Measurements from ENCODE around the gene SPDYE3. TPM values are rescaled to one million over a fixed set of nuclear protein-coding genes. Genes with fewer than 3 reads are reported as not detected.
A peak's percentile ranks its signal among the peaks of the same experiment; 100 is the strongest.

The SPDYE3 gene
- total and polyA plus RNA-seq, 4 donors, result 0.06 to 0.10 TPM; not detected in 2

GRCh38 chr7:100369105-100369504, 61.6 kb downstream of the SPDYE3 start:
- 29 to 60% methylated on average over 6 of the region's 6 CpGs for WGBS, 2 donors
- H3K36me3 ChIP-seq (ENCODE audit: control insufficient read depth in 4 of 4, insufficient read depth in 4 of 4, low read length in 4 of 4), result peaks cover 0 to 7% (median 4%) of the 10 kb centered on the region in 4 donors
- peaks cover 0 to 6% (median 0%) of the 10 kb centered on the region in 5 donors for H3K4me1 ChIP-seq (ENCODE audit: control insufficient read depth in 5 of 5, insufficient read depth in 5 of 5, low read length in 5 of 5)
- H3K9me3 ChIP-seq (ENCODE audit: control insufficient read depth in 4 of 4, insufficient read depth in 3 of 4, low read length in 3 of 4), result peaks cover 0 to 2% (median 0%) of the 10 kb centered on the region in 4 donors
- ATAC-seq (ENCODE audit: insufficient read depth, low FRiP score) (peak; percentile 79), DNase-seq (peak in 1 of 3 donors; percentile 26)
- no peak overlapping the region for H3K9ac ChIP-seq (ENCODE audit: insufficient read depth in 1 of 2, low read length in 2 of 2)
- H3K4me3 ChIP-seq, result no peak overlapping the region
- no peaks in the 10 kb centered on the region for H3K27me3 ChIP-seq (ENCODE audit: control insufficient read depth in 3 of 3, insufficient read depth in 3 of 3, low read length in 2 of 3)
- H3K27ac ChIP-seq (ENCODE audit: low read depth in 1 of 2, low read length in 1 of 2), result peak overlapping the region in 1 of 2 donors; percentile 55
- TF ChIP-seq CTCF (IDR thresholded peaks at IDR 0.05; ENCODE audit: control extremely low read depth, extremely low read depth), result no peak

- Histone ChIP-seq H3K9me3 (ENCODE audit: control insufficient read depth in 4 of 4, insufficient read depth in 3 of 4, low read length in 3 of 4) (peaks cover 0 to 2% (median 0%) of the 10 kb centered on the region in 4 donors), H3K36me3 (ENCODE audit: control insufficient read depth in 4 of 4, insufficient read depth in 4 of 4, low read length in 4 of 4) (peaks cover 0 to 7% (median 0%) of the 10 kb centered on the region in 4 donors), H3K27ac (ENCODE audit: low read depth in 1 of 2, low read length in 1 of 2) (peak overlapping the region in 1 of 2 donors; percentile 27), H3K4me1 (ENCODE audit: control insufficient read depth in 5 of 5, insufficient read depth in 5 of 5, low read length in 5 of 5) (peaks cover 0 to 8% (median 0%) of the 10 kb centered on the region in 5 donors), H3K4me3 (no peak overlapping the region), H3K9ac (ENCODE audit: insufficient read depth in 1 of 2, low read length in 2 of 2) (no peak overlapping the region), H3K27me3 (ENCODE audit: control insufficient read depth in 3 of 3, insufficient read depth in 3 of 3, low read length in 2 of 3) (no peaks in the 10 kb centered on the region)
- WGBS, 2 donors, result 51 to 70% methylated on average over 4 of the region's 4 CpGs
- ATAC-seq (ENCODE audit: insufficient read depth, low FRiP score) (no peak), DNase-seq (no peak)
- TF ChIP-seq CTCF (IDR thresholded peaks at IDR 0.05; ENCODE audit: control extremely low read depth, extremely low read depth), result no peak
Observed at GRCh38 chr7:100370303-100370702, 62.8 kb downstream of the SPDYE3 start.

GRCh38 chr7:100370746-100371145, 63.2 kb downstream of the SPDYE3 start:
- H3K27ac ChIP-seq (ENCODE audit: low read depth in 1 of 2, low read length in 1 of 2), result no peak overlapping the region
- TF ChIP-seq CTCF (IDR thresholded peaks at IDR 0.05; ENCODE audit: control extremely low read depth, extremely low read depth), result no peak
- peaks cover 0 to 2% (median 0%) of the 10 kb centered on the region in 4 donors for H3K9me3 ChIP-seq (ENCODE audit: control insufficient read depth in 4 of 4, insufficient read depth in 3 of 4, low read length in 3 of 4)
- H3K27me3 ChIP-seq (ENCODE audit: control insufficient read depth in 3 of 3, insufficient read depth in 3 of 3, low read length in 2 of 3), result no peaks in the 10 kb centered on the region
- H3K36me3 ChIP-seq (ENCODE audit: control insufficient read depth in 4 of 4, insufficient read depth in 4 of 4, low read length in 4 of 4), result peaks cover 0 to 7% (median 0%) of the 10 kb centered on the region in 4 donors
- no peak overlapping the region for H3K4me3 ChIP-seq
- no peak overlapping the region for H3K9ac ChIP-seq (ENCODE audit: insufficient read depth in 1 of 2, low read length in 2 of 2)
- peaks cover 0 to 8% (median 0%) of the 10 kb centered on the region in 5 donors for H3K4me1 ChIP-seq (ENCODE audit: control insufficient read depth in 5 of 5, insufficient read depth in 5 of 5, low read length in 5 of 5)
- ATAC-seq (ENCODE audit: insufficient read depth, low FRiP score), result no peak
- DNase-seq, result no peak
- 77 to 90% methylated on average over 6 of the region's 6 CpGs for WGBS, 2 donors

All from lung (tissue), 12 donors.